Colonic mucosa (tissue), 4 donors: Measurements from ENCODE around the gene PAGE4. TPM values are rescaled to one million over a fixed set of nuclear protein-coding genes. Genes with fewer than 3 reads are reported as not detected.

ENCODE experiments used
- DNase-seq: peaks from one replicate; pipeline ENCODE4 v3.0.0-alpha.2; 2020
- H3K27ac ChIP-seq: fragments of 200-600 bp; one replicate; pipeline ENCODE4 v1.8.0; 2021
- H3K27me3 ChIP-seq: fragments of 200-600 bp; one replicate; pipeline ENCODE4 v1.8.0; 2021
- H3K36me3 ChIP-seq: fragments of 200-600 bp; one replicate; pipeline ENCODE4 v1.8.0; 2021
- H3K4me1 ChIP-seq: fragments of 200-600 bp; one replicate; pipeline ENCODE4 v1.8.0; 2021; ENCODE audit warnings: mild to moderate bottlenecking
- H3K4me3 ChIP-seq: fragments of 200-600 bp; one replicate; pipeline ENCODE4 v1.8.0; 2021
- H3K9ac ChIP-seq, 2 donors: one replicate each; pipeline ENCODE4 v1.7.0; 2013; ENCODE audit warnings: control low read depth in 2 of 2, low read depth in 2 of 2, low read length in 2 of 2
- H3K9me3 ChIP-seq: fragments of 200-600 bp; one replicate; pipeline ENCODE4 v1.8.0; 2021
- intact Hi-C: fragments of 100-400 bp; cut with DNase I; formaldehyde crosslinking; loops from one replicate; pipeline ENCODE4 v1.14.1; 2022
- total RNA-seq, 2 donors: library from RNA; stranded (reverse); fragmentation: NEBNext Ultra II Directional in 1 of 2; extraction: Animal tissue kit (Norgen Biotek cat#: 25700) in 1 of 2; gene quantifications; one replicate each; pipeline ENCODE4 v1.2.1, GENCODE V29; 2021
- TF ChIP-seq, protein P1 (sequence below): fragments of 200-600 bp; IDR thresholded peaks from one replicate; pipeline ENCODE4 v1.8.0; 2022; ENCODE audit warnings: antibody characterized with exemption, mild to moderate bottlenecking
- donor health status: healthy.
- donor health status: DM: no; HTN: no; CAD: no.
- donor health status: DM: no; HTN: no; CAD: no.

Gene PAGE4
- total RNA-seq, 2 donors from 2014 or later: not detected

- no peak overlapping the region for H3K9ac ChIP-seq
- DNase-seq: no peak
- no peaks in the 10 kb centered on the region for H3K36me3 ChIP-seq
- TF ChIP-seq, protein P1, sequence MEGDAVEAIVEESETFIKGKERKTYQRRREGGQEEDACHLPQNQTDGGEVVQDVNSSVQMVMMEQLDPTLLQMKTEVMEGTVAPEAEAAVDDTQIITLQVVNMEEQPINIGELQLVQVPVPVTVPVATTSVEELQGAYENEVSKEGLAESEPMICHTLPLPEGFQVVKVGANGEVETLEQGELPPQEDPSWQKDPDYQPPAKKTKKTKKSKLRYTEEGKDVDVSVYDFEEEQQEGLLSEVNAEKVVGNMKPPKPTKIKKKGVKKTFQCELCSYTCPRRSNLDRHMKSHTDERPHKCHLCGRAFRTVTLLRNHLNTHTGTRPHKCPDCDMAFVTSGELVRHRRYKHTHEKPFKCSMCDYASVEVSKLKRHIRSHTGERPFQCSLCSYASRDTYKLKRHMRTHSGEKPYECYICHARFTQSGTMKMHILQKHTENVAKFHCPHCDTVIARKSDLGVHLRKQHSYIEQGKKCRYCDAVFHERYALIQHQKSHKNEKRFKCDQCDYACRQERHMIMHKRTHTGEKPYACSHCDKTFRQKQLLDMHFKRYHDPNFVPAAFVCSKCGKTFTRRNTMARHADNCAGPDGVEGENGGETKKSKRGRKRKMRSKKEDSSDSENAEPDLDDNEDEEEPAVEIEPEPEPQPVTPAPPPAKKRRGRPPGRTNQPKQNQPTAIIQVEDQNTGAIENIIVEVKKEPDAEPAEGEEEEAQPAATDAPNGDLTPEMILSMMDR: no peak
- no peak overlapping the region for H3K27ac ChIP-seq
- H3K9me3 ChIP-seq: no peaks in the 10 kb centered on the region
- no peaks in the 10 kb centered on the region for H3K27me3 ChIP-seq
- H3K4me1 ChIP-seq: no peaks in the 10 kb centered on the region
- no peak overlapping the region for H3K4me3 ChIP-seq
- intact Hi-C loops: no loop called here
Observed at GRCh38 chrX:49809891-49810632, 19.0 kb upstream of the PAGE4 start.

GRCh38 chrX:49812177-49812576 is 16.9 kb upstream of the PAGE4 start:
- Histone ChIP-seq H3K9ac (no peak overlapping the region), H3K4me3 (no peak overlapping the region), H3K36me3 (no peaks in the 10 kb centered on the region), H3K27me3 (no peaks in the 10 kb centered on the region), H3K4me1 (no peaks in the 10 kb centered on the region), H3K27ac (no peak overlapping the region), H3K9me3 (no peaks in the 10 kb centered on the region)
- DNase-seq: no peak
- intact Hi-C loops: no loop called here
- TF ChIP-seq, protein P1: no peak

GRCh38 chrX:49816435-49816834 is 12.7 kb upstream of the PAGE4 start:
- no peak overlapping the region for H3K4me3 ChIP-seq
- intact Hi-C loops: no loop called here
- TF ChIP-seq, protein P1: no peak

GRCh38 chrX:49838374-49838773 is 9.3 kb downstream of the PAGE4 start:
- no peaks in the 10 kb centered on the region for H3K9me3 ChIP-seq
- H3K36me3 ChIP-seq: no peaks in the 10 kb centered on the region
- H3K27me3 ChIP-seq: no peaks in the 10 kb centered on the region
- no peak overlapping the region for H3K27ac ChIP-seq
- H3K4me1 ChIP-seq: no peaks in the 10 kb centered on the region
- intact Hi-C loops: no loop called here
- no peak overlapping the region for H3K4me3 ChIP-seq
- no peak overlapping the region for H3K9ac ChIP-seq
- DNase-seq: peak; percentile 21
- TF ChIP-seq, protein P1: peak; percentile 45

More at GRCh38 chrX:49816435-49816834, 12.7 kb upstream of the PAGE4 start:
- no peaks in the 10 kb centered on the region for H3K4me1 ChIP-seq
- no peaks in the 10 kb centered on the region for H3K9me3 ChIP-seq
- H3K27ac ChIP-seq: no peak overlapping the region
- H3K9ac ChIP-seq: no peak overlapping the region
- H3K36me3 ChIP-seq: no peaks in the 10 kb centered on the region
- no peak for DNase-seq
- H3K27me3 ChIP-seq: no peaks in the 10 kb centered on the region

GRCh38 chrX:49840679-49841078 is 11.6 kb downstream of the PAGE4 start:
- Histone ChIP-seq H3K4me3 (no peak overlapping the region), H3K27ac (no peak overlapping the region), H3K36me3 (no peaks in the 10 kb centered on the region), H3K27me3 (no peaks in the 10 kb centered on the region), H3K9ac (no peak overlapping the region), H3K9me3 (no peaks in the 10 kb centered on the region), H3K4me1 (no peaks in the 10 kb centered on the region)
- peak; percentile 27 for DNase-seq
- TF ChIP-seq, protein P1: no peak
- intact Hi-C loops: no loop called here
